Mammary epithelial cell (primary cell): ENCODE results near the gene GLYR1.

Source experiments
- EZH2 ChIP-seq: IDR thresholded peaks from 2 replicates; pipeline ENCODE4 v1.6.1; 2012; ENCODE audit warnings: low read length, inconsistent platforms, borderline replicate concordance
- TF ChIP-seq, protein P1 (sequence below), 2 donors: IDR thresholded peaks in 1 of 2; conservative IDR thresholded peaks in 1 of 2; 2 replicates each; pipeline ENCODE4 v1.5.1; 2011 to 2012; ENCODE audit warnings: inconsistent platforms in 2 of 2, low read length in 2 of 2, mild to moderate bottlenecking in 2 of 2, control low read depth in 1 of 2, low read depth in 1 of 2; ENCODE audit not compliant: insufficient read depth in 1 of 2; ENCODE audit errors: extremely low read depth in 1 of 2

DNA sequence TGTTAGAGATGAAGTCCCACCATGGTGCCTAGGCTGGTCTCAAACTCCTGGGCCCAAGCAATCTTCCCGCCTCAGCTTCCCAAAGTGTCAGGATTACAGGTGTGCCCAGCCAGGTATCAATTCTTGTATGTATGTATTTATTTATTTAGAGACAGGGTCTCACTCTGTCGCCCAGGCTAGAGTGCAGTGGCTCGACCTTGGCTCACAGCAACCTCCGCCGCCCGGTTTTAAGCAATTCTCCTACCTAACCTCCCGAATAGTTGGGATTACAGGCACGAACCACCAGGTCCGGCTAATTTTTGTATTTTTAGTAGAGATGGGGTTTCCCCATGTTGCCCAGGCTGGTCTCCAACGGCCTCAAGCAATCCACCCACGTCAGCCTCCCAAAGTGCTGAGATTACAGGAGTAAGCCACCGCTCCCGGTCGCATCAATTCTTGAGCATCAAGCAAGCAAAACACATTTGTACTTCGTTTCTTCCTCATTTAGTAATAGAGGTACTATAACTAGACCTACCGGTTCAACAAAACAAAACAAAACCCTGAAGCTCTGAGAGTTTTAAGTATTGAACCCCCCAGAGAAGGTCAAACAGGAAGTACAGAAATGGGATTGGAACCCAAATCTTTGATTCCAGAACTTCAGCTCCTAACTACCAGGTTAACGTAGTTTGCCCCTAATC, 79.1 kb downstream of the GLYR1 start:
- TF ChIP-seq, protein P1, sequence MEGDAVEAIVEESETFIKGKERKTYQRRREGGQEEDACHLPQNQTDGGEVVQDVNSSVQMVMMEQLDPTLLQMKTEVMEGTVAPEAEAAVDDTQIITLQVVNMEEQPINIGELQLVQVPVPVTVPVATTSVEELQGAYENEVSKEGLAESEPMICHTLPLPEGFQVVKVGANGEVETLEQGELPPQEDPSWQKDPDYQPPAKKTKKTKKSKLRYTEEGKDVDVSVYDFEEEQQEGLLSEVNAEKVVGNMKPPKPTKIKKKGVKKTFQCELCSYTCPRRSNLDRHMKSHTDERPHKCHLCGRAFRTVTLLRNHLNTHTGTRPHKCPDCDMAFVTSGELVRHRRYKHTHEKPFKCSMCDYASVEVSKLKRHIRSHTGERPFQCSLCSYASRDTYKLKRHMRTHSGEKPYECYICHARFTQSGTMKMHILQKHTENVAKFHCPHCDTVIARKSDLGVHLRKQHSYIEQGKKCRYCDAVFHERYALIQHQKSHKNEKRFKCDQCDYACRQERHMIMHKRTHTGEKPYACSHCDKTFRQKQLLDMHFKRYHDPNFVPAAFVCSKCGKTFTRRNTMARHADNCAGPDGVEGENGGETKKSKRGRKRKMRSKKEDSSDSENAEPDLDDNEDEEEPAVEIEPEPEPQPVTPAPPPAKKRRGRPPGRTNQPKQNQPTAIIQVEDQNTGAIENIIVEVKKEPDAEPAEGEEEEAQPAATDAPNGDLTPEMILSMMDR (conservative IDR thresholded peaks at IDR 0.05 in 1 of 2, IDR thresholded peaks at IDR 0.05 in 1 of 2; ENCODE audit: extremely low read depth in 1 of 2, insufficient read depth in 1 of 2, low read depth in 1 of 2, low read length in 2 of 2), result no peak
- no peak for TF ChIP-seq EZH2
